HG03521 (cell line): ENCODE data around the gene PAGR1.

ENCODE experiments used
- ATAC-seq: cut with Tn5 transposase; IDR thresholded peaks from one replicate; pipeline ENCODE4 v1.9.1; 2021; ENCODE audit warnings: mild to moderate bottlenecking, moderate library complexity; ENCODE audit not compliant: unreplicated experiment

The PAGR1 gene

GRCh38 chr16:29834079-29834478 lies 18.1 kb downstream of the PAGR1 start:
- ATAC-seq: no peak

DNA sequence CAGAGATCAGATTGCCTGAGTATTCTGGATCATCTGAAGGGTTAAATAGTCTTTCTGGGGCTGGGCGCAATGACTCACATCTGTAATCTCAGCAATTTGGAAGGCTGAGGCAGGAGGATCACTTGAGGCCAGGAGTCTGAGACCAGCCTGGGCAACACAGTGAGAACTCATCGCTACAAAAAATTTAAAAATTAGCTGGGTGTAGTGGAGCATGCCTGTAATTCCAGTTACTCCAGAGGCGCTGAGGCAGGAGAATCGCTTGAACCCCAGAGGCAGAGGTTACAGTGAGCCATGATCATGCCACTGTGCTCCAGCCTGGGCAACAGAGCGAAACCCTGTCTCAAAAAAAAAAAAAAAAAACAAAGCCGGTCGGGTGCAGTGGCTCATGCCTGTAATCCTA lies 20.0 kb downstream of the PAGR1 start:
- no peak for ATAC-seq

GRCh38 chr16:29836623-29837022 lies 20.7 kb downstream of the PAGR1 start:
- ATAC-seq: no peak

DNA sequence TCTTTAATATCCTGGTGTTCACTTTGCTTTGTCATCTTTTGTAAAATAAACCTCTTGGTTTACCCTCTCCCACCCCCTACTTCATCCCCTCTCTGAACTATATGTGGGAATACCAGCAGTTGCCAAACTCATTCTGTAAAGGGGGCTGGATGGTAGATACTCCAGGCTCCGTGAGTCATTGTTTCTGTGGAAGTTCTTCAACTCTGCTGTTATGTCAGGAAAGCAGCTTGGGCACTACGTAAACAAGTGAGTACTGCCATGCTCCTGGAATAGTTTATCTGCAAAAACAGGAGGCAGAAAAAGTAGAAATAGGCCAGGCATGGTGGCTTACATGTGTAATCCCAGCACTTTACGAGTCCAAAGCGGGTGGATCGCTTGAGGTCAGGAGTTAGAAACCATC lies 21.9 kb downstream of the PAGR1 start:
- no peak for ATAC-seq

- no peak for ATAC-seq
These were observed 23.9 kb downstream of the PAGR1 start for GRCh38 chr16:29839822-29840221.

DNA sequence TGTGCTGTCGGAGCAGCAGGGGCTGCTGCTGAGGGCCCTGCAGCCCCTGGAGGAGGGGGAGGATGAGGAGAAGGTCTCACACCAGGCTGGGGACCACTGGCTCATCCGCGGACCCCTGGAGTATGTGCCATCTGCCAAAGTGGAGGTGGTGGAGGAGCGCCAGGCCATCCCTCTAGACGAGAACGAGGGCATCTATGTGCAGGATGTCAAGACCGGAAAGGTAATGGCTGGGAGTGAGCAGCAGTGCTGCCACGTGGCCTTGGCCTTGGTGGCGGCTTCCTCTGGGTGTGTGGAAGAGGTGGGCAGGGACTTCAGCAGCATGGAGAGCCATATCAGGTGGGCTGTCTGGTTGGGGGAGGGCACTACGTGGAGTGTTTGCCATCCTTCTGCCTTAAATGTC lies 24.3 kb downstream of the PAGR1 start:
- no peak for ATAC-seq

DNA sequence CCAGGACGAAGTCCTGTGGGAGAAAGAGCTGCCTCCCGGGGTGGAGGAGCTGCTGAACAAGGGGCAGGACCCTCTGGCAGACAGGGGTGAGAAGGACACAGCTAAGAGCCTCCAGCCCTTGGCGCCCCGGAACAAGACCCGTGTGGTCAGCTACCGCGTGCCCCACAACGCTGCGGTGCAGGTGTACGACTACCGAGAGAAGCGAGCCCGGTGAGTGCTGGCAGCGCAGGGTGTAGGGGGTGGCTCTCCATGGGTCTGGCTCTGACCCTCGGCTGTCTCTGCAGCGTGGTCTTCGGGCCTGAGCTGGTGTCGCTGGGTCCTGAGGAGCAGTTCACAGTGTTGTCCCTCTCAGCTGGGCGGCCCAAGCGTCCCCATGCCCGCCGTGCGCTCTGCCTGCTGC lies 25.7 kb downstream of the PAGR1 start:
- ATAC-seq: no peak

- ATAC-seq: no peak
These were observed 26.9 kb downstream of the PAGR1 start for GRCh38 chr16:29842732-29843346.

- ATAC-seq: no peak
These were observed 28.0 kb downstream of the PAGR1 start for GRCh38 chr16:29843931-29844330.

DNA sequence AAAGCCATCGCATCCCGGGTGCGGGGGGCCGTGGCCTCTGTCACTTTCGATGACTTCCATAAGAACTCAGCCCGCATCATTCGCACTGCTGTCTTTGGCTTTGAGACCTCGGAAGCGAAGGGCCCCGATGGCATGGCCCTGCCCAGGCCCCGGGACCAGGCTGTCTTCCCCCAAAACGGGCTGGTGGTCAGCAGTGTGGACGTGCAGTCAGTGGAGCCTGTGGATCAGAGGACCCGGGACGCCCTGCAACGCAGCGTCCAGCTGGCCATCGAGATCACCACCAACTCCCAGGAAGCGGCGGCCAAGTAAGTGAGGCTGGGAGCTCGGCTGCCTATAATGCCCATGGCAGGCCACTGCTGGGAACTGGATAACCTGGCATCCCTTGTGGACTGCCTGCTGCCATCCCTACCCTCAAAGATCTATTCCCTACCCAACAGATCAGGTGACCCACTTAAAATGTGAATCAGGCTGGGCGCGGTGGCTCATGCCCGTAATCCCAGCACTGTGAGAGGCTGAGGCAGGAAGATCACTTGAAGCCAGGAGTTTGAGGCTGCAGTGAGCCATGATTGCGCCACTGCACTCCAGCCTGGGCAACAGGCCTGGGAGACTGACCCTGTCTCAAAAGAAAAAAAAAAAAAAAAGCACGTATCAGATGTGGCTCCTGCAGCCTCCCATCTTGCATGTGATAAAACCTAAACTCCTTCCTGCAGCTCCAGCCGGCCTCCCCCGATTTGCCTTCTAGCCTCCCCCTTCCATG lies 28.8 kb downstream of the PAGR1 start:
- no peak for ATAC-seq

DNA sequence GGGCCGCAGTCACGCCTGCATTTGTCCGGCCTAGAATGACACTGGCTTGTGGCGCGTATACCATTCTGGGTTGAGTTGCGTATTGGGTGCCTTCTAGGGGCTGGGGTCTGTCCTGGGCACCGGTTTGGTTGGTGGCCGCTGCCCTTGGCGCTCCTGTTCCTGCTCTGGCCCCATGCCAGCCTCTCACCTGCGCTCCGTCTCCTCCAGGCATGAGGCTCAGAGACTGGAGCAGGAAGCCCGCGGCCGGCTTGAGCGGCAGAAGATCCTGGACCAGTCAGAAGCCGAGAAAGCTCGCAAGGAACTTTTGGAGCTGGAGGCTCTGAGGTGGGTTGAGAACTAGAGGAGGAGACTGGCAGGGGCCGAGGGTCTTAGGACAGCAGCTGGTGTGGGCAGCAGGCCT lies 29.7 kb downstream of the PAGR1 start:
- ATAC-seq: no peak

DNA sequence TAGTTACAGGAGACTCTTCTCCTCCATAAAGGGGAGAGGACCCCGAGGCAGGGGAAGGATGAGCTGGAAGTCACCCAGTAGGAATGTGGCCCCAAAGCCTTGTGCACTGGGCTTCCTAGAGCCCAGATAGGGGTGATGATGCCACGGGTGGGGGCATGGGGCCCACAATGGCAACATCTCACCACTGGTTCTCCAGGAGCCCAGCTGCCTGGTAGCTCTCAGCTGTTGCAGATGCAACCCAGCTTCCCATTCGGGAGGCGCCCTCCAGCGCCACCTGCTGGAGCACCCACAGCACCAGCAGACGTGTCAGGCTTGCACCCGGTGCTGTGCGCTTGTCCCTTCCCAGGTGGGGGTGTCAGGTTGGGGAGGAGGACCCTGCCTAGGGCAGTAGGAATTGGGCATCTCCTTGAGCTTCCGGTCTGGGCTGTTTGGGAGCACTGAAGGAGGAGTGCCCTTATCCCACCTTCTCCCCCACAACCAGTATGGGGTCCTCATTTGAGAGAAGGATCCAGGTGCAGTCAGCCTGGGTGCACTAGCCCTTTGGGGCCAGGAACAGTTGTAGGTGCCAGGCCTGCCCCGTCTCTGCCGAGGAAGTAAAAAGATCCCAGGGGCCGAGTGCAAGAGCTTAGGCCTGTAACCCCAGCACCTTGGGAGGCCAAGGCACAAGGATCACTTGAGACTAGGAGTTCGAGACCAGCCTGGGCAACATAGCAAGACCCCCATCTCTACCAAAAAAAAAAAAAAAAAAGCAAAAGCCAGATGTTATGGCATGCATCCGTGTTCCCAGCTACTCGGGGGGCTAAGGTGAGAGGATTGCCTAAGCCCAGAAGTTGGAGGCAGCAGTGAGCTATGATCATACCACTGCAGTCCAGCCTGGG lies 32.7 kb downstream of the PAGR1 start:
- ATAC-seq: no peak

- no peak for ATAC-seq
These were observed 33.6 kb downstream of the PAGR1 start for GRCh38 chr16:29849505-29849904.

- ATAC-seq: no peak
These were observed 35.0 kb downstream of the PAGR1 start for GRCh38 chr16:29850998-29851397.

GRCh38 chr16:29852654-29853053 lies 36.7 kb downstream of the PAGR1 start:
- no peak for ATAC-seq

- ATAC-seq: no peak
These were observed 38.7 kb downstream of the PAGR1 start for GRCh38 chr16:29854520-29855100.

GRCh38 chr16:29857133-29857760 lies 41.3 kb downstream of the PAGR1 start:
- no peak for ATAC-seq

- ATAC-seq: no peak
These were observed 42.3 kb downstream of the PAGR1 start for GRCh38 chr16:29858149-29858849.

DNA sequence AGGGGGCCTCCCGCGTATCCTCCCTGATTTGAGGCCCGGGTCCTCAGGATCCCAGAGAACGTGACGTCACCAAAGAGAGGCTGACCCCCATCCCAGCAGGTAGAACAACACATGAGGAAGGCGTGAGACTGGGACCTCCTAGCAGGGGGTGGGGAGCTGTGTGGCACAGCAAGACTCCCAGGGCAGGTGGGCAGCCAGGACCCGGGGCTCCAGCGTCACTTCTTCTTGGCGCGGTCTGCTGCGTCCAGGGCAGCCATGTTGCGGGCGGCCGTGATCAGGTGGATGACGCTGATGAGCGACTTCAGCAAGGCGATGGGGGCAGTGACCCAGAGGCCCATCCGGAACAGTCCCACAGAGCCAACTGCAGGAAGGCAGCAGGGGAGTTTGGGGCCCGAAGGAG lies 43.0 kb downstream of the PAGR1 start:
- no peak for ATAC-seq

GRCh38 chr16:29860218-29860617 lies 44.3 kb downstream of the PAGR1 start:
- ATAC-seq: no peak
